Tibial nerve (tissue), 4 donors: ENCODE results near the gene CYP27A1.
"Not testable (repeated sequence)": the region's sequence is repeated elsewhere in the genome, so short reads cannot be mapped to it uniquely, and the experiment has no call there.

Experiments
- CTCF ChIP-seq, 5 experiments: fragments of 200-600 bp in 3 of 5; fragments of 450-650 bp in 2 of 5; sonication (generic) in 3 of 5; IDR thresholded peaks; one replicate each; pipeline ENCODE4 v1.5.1; 2016 to 2019; ENCODE audit warnings: antibody characterized with exemption in 5 of 5, mild to moderate bottlenecking in 3 of 5, moderate library complexity in 2 of 5
- EP300 ChIP-seq, 2 donors: sonication (generic); formaldehyde crosslinking; IDR thresholded peaks; one replicate each; pipeline ENCODE4 v1.6.1; 2017; ENCODE audit warnings: antibody characterized with exemption in 2 of 2, mild to moderate bottlenecking in 1 of 2
- POLR2A ChIP-seq, 2 donors: fragments of 450-650 bp; IDR thresholded peaks; one replicate each; pipeline ENCODE4 v1.6.1; 2017; ENCODE audit warnings: antibody characterized with exemption in 2 of 2, mild to moderate bottlenecking in 2 of 2, moderate library complexity in 2 of 2

- not testable (repeated sequence) for TF ChIP-seq CTCF, POLR2A, EP300 (IDR thresholded peaks at IDR 0.05)
Observed at GRCh38 chr2:218772759-218773158, 9.2 kb upstream of the CYP27A1 start.
